ENCODE measurements around the gene OPN1MW3.

Gene OPN1MW3

GRCh38 chrX:154307202-154307601, 49.8 kb downstream of the OPN1MW3 start:
- no peak overlapping the region for H3K27ac ChIP-seq

GRCh38 chrX:154308108-154308946, 50.9 kb downstream of the OPN1MW3 start:
- Histone ChIP-seq H3K4me1 (no peaks in the 10 kb centered on the region), H3K27ac (no peak overlapping the region), H3K4me2 (ENCODE audit: low read length) (no peak overlapping the region), H3K9ac (no peak overlapping the region), H3K9me3 (ENCODE audit: control insufficient read depth, low read length) (no peaks in the 10 kb centered on the region), H3K79me2 (no peaks in the 10 kb centered on the region), H3K4me3 (ENCODE audit: low read depth, low read length) (no peak overlapping the region), H3K36me3 (ENCODE audit: control insufficient read depth, insufficient read depth, low read length) (no peaks in the 10 kb centered on the region), H2AFZ (no peak overlapping the region), H3K27me3 (ENCODE audit: control insufficient read depth, insufficient read depth, low read length) (no peaks in the 10 kb centered on the region)
- peak; percentile 66 for TF ChIP-seq CTCF (IDR thresholded peaks at IDR 0.05)

More at GRCh38 chrX:154307202-154307601, 49.8 kb downstream of the OPN1MW3 start:
- no peak overlapping the region for H3K4me3 ChIP-seq (ENCODE audit: low read depth, low read length)
- no peaks in the 10 kb centered on the region for H3K9me3 ChIP-seq (ENCODE audit: control insufficient read depth, low read length)
- no peak for TF ChIP-seq CTCF (IDR thresholded peaks at IDR 0.05)
- H3K36me3 ChIP-seq (ENCODE audit: control insufficient read depth, insufficient read depth, low read length), result no peaks in the 10 kb centered on the region
- no peaks in the 10 kb centered on the region for H3K4me1 ChIP-seq
- no peaks in the 10 kb centered on the region for H3K79me2 ChIP-seq
- no peak overlapping the region for H3K4me2 ChIP-seq (ENCODE audit: low read length)
- no peak overlapping the region for H2AFZ ChIP-seq
- H3K27me3 ChIP-seq (ENCODE audit: control insufficient read depth, insufficient read depth, low read length), result no peaks in the 10 kb centered on the region
- no peak overlapping the region for H3K9ac ChIP-seq

- Histone ChIP-seq H3K27me3 (ENCODE audit: control insufficient read depth, insufficient read depth, low read length) (no peaks in the 10 kb centered on the region), H3K79me2 (no peaks in the 10 kb centered on the region), H3K4me3 (ENCODE audit: low read depth, low read length) (no peak overlapping the region), H3K27ac (no peak overlapping the region), H3K4me1 (no peaks in the 10 kb centered on the region), H3K36me3 (ENCODE audit: control insufficient read depth, insufficient read depth, low read length) (no peaks in the 10 kb centered on the region), H3K9ac (no peak overlapping the region), H3K4me2 (ENCODE audit: low read length) (no peak overlapping the region), H3K9me3 (ENCODE audit: control insufficient read depth, low read length) (no peaks in the 10 kb centered on the region), H2AFZ (no peak overlapping the region)
- no peak for TF ChIP-seq CTCF (IDR thresholded peaks at IDR 0.05)
Observed at GRCh38 chrX:154309041-154309775, 51.8 kb downstream of the OPN1MW3 start.

- Histone ChIP-seq H3K79me2 (no peaks in the 10 kb centered on the region), H2AFZ (no peak overlapping the region), H3K4me2 (ENCODE audit: low read length) (no peak overlapping the region), H3K9me3 (ENCODE audit: control insufficient read depth, low read length) (no peaks in the 10 kb centered on the region), H3K27me3 (ENCODE audit: control insufficient read depth, insufficient read depth, low read length) (no peaks in the 10 kb centered on the region), H3K4me3 (ENCODE audit: low read depth, low read length) (no peak overlapping the region), H3K36me3 (ENCODE audit: control insufficient read depth, insufficient read depth, low read length) (no peaks in the 10 kb centered on the region), H3K4me1 (no peaks in the 10 kb centered on the region), H3K9ac (no peak overlapping the region), H3K27ac (no peak overlapping the region)
- no peak for TF ChIP-seq CTCF (IDR thresholded peaks at IDR 0.05)
Observed at GRCh38 chrX:154310616-154311536, 53.5 kb downstream of the OPN1MW3 start.
